GM23248 (cell line): ENCODE measurements around the gene C1orf167. TPM values are rescaled to one million over a fixed set of nuclear protein-coding genes. Genes with fewer than 3 reads are reported as not detected.

Experiments used
- DNase-seq: peaks from one replicate; pipeline ENCODE4 v3.0.0-alpha.2; 2015
- H2AFZ ChIP-seq: fragments of 200-600 bp; sonication (generic); 2 replicates; pipeline ENCODE4 v1.6.1; 2016; ENCODE audit warnings: antibody characterized with exemption
- H3F3A ChIP-seq: fragments of 200-600 bp; sonication (generic); 2 replicates; pipeline ENCODE4 v1.6.1; 2016; ENCODE audit warnings: mild to moderate bottlenecking, antibody characterized with exemption, mixed run types; ENCODE audit not compliant: insufficient read depth
- H3K27ac ChIP-seq: fragments of 200-600 bp; sonication (generic); 2 replicates; pipeline ENCODE4 v1.5.1; 2016; ENCODE audit warnings: mild to moderate bottlenecking
- H3K27me3 ChIP-seq: fragments of 200-600 bp; sonication (generic); replicated peaks from 2 replicates; pipeline ENCODE4 v1.6.1; 2016; ENCODE audit warnings: mild to moderate bottlenecking; ENCODE audit not compliant: insufficient read depth
- H3K36me3 ChIP-seq: fragments of 200-600 bp; sonication (generic); 2 replicates; pipeline ENCODE4 v1.6.1; 2016; ENCODE audit warnings: low read depth, mild to moderate bottlenecking
- H3K4me1 ChIP-seq: fragments of 200-600 bp; sonication (generic); 2 replicates; pipeline ENCODE4 v1.6.1; 2016; ENCODE audit warnings: mild to moderate bottlenecking; ENCODE audit not compliant: insufficient read depth
- H3K4me2 ChIP-seq: fragments of 200-600 bp; sonication (generic); one replicate; pipeline ENCODE4 v1.6.1; 2016; ENCODE audit warnings: mild to moderate bottlenecking; ENCODE audit not compliant: unreplicated experiment
- H3K4me3 ChIP-seq: fragments of 200-600 bp; sonication (generic); 2 replicates; pipeline ENCODE4 v1.5.1; 2016; ENCODE audit warnings: mild to moderate bottlenecking
- H3K79me2 ChIP-seq: fragments of 200-600 bp; sonication (generic); 2 replicates; pipeline ENCODE4 v1.6.1; 2016; ENCODE audit warnings: mild to moderate bottlenecking; ENCODE audit not compliant: insufficient read depth
- H3K9ac ChIP-seq: fragments of 200-600 bp; sonication (generic); 2 replicates; pipeline ENCODE4 v1.6.1; 2016; ENCODE audit warnings: mild to moderate bottlenecking
- H3K9me2 ChIP-seq: fragments of 200-600 bp; sonication (generic); 2 replicates; pipeline ENCODE4 v1.6.1; 2016; ENCODE audit warnings: mixed run types, mild to moderate bottlenecking, moderate library complexity; ENCODE audit not compliant: insufficient read depth
- H3K9me3 ChIP-seq: fragments of 200-600 bp; sonication (generic); one replicate; pipeline ENCODE4 v1.6.1; 2017; ENCODE audit warnings: low read depth
- H4K20me1 ChIP-seq: fragments of 200-600 bp; sonication (generic); 2 replicates; pipeline ENCODE4 v1.6.0; 2016; ENCODE audit not compliant: insufficient read depth
- EZH2 ChIP-seq: fragments of 200-600 bp; sonication (generic); IDR thresholded peaks from 2 replicates; pipeline ENCODE4 v1.6.1; 2018; ENCODE audit warnings: antibody characterized with exemption, mild to moderate bottlenecking; ENCODE audit not compliant: insufficient read depth, poor library complexity, severe bottlenecking
- EZH2phosphoT487 ChIP-seq: fragments of 200-600 bp; sonication (generic); IDR thresholded peaks from 2 replicates; pipeline ENCODE4 v1.6.1; 2018; ENCODE audit warnings: antibody characterized with exemption, moderate library complexity, mild to moderate bottlenecking, low read depth; ENCODE audit not compliant: insufficient read depth
- WGBS, 2 experiments: methylation state at CpG; one replicate each; pipeline ENCODE4 v1.1.6; 2015 to 2017; ENCODE audit warnings: low lambda C conversion rate in 2 of 2, low coverage in 1 of 2; ENCODE audit errors: missing lambda C conversion rate in 2 of 2; 5-methylcytosine and 5-hydroxymethylcytosine counted together
- in situ Hi-C: fragments of 300-500 bp; cut with MboI; formaldehyde crosslinking; loops from 2 replicates; pipeline ENCODE4 v1.15.0; 2020
- polyA plus RNA-seq: library from polyadenylated mRNA; unstranded; fragments of >200 nt; fragmentation: Nextera tagmentation; extraction: Ambion mirVana; gene quantifications from 2 replicates; pipeline ENCODE4 v1.2.1, GENCODE V29; 2016
- total RNA-seq: library from RNA; depleted of rRNA; stranded (reverse); fragments of >200 nt; shearing (Covaris generic); gene quantifications from 2 replicates; pipeline ENCODE4 v1.2.3, GENCODE V29; 2014; rRNA removed

Gene C1orf167
- not detected in 2 replicates for total RNA-seq
- polyA plus RNA-seq: 0.43 TPM in 1 of 2 replicates, not detected in the other

GRCh38 chr1:11761988-11762406 lies at the start of gene C1orf167:
TSS of gene C1orf167 (plus strand) at chr1:11762193. CDS start at chr1:11764401, 2,208 bp downstream.
- H3K79me2 ChIP-seq: no peaks in the 10 kb centered on the region
- WGBS, 2 experiments: 14 to 20% methylated on average over 24 to 25 of the region's 29 CpGs
- H3K27ac ChIP-seq: no peak within 1 kb of the TSS
- H3F3A ChIP-seq: no peaks in the 10 kb centered on the region
- no peaks in the 10 kb centered on the region for H3K36me3 ChIP-seq
- peaks cover 5% of the 10 kb centered on the region for H3K27me3 ChIP-seq
- no peak within 1 kb of the TSS for H3K4me2 ChIP-seq
- no peak within 1 kb of the TSS for H3K9ac ChIP-seq
- no peaks in the 10 kb centered on the region for H3K9me3 ChIP-seq
- no peaks in the 10 kb centered on the region for H3K9me2 ChIP-seq
- H3K4me1 ChIP-seq: no peaks in the 10 kb centered on the region
- no peak within 1 kb of the TSS for H2AFZ ChIP-seq
- no peaks in the 10 kb centered on the region for H4K20me1 ChIP-seq
- TF ChIP-seq EZH2phosphoT487 (no peak), EZH2 (no peak)
- in situ Hi-C loops: no loop called here
- no peak for DNase-seq
- no peak within 1 kb of the TSS for H3K4me3 ChIP-seq

GRCh38 chr1:11712285-11712684 lies 49.7 kb upstream of the C1orf167 start:
- no peaks in the 10 kb centered on the region for H3K9me2 ChIP-seq
- 69 to 71% methylated on average over 8 of the region's 8 CpGs for WGBS, 2 experiments
- in situ Hi-C loops: no loop called here

GRCh38 chr1:11713095-11713494 lies 48.9 kb upstream of the C1orf167 start:
- no peak overlapping the region for H3K27ac ChIP-seq
- H4K20me1 ChIP-seq: no peaks in the 10 kb centered on the region
- peaks cover 14% of the 10 kb centered on the region; the same call in 1 of the 2 replicates for H3K27me3 ChIP-seq
- H3K4me3 ChIP-seq: no peak overlapping the region
- 76 to 83% methylated on average over 11 of the region's 11 CpGs for WGBS, 2 experiments
- H3K9ac ChIP-seq: no peak overlapping the region
- no peaks in the 10 kb centered on the region for H3F3A ChIP-seq
- in situ Hi-C loops: no loop called here
- H3K9me2 ChIP-seq: no peaks in the 10 kb centered on the region
- no peaks in the 10 kb centered on the region for H3K36me3 ChIP-seq
- H3K9me3 ChIP-seq: no peaks in the 10 kb centered on the region
- H3K4me1 ChIP-seq: no peaks in the 10 kb centered on the region
- DNase-seq: no peak
- H3K79me2 ChIP-seq: no peaks in the 10 kb centered on the region
- no peak overlapping the region for H2AFZ ChIP-seq
- TF ChIP-seq EZH2phosphoT487 (no peak), EZH2 (no peak)
- H3K4me2 ChIP-seq: no peak overlapping the region

More at GRCh38 chr1:11712285-11712684, 49.7 kb upstream of the C1orf167 start:
- no peaks in the 10 kb centered on the region for H3F3A ChIP-seq
- no peaks in the 10 kb centered on the region for H3K79me2 ChIP-seq
- no peak overlapping the region for H2AFZ ChIP-seq
- no peak overlapping the region for H3K4me3 ChIP-seq
- H3K4me1 ChIP-seq: no peaks in the 10 kb centered on the region
- no peak overlapping the region for H3K27ac ChIP-seq
- H3K9me3 ChIP-seq: no peaks in the 10 kb centered on the region
- TF ChIP-seq EZH2phosphoT487: no peak
- no peak for TF ChIP-seq EZH2
- H4K20me1 ChIP-seq: no peaks in the 10 kb centered on the region
- H3K9ac ChIP-seq: no peak overlapping the region
- H3K27me3 ChIP-seq: peaks cover 14% of the 10 kb centered on the region; the same call in 1 of the 2 replicates
- H3K36me3 ChIP-seq: no peaks in the 10 kb centered on the region
- no peak overlapping the region for H3K4me2 ChIP-seq
- DNase-seq: no peak

- no peak for DNase-seq
- Histone ChIP-seq H3K4me3 (no peak overlapping the region), H3K27ac (no peak overlapping the region), H2AFZ (no peak overlapping the region), H3K4me1 (no peaks in the 10 kb centered on the region), H3K4me2 (no peak overlapping the region), H3K9me2 (no peaks in the 10 kb centered on the region), H3K27me3 (peaks cover 14% of the 10 kb centered on the region; the same call in 1 of the 2 replicates), H3K9me3 (no peaks in the 10 kb centered on the region), H3K79me2 (no peaks in the 10 kb centered on the region), H4K20me1 (no peaks in the 10 kb centered on the region), H3K9ac (no peak overlapping the region), H3K36me3 (no peaks in the 10 kb centered on the region), H3F3A (no peaks in the 10 kb centered on the region)
- in situ Hi-C loops: loop anchor here (5.0 kb wide), 1 partner anchor 58 kb away; no protein-coding TSS in a partner anchor
- TF ChIP-seq EZH2phosphoT487 (no peak), EZH2 (no peak)
- WGBS, 2 experiments: 53 to 58% methylated on average over 24 of the region's 24 CpGs
Observed at GRCh38 chr1:11714831-11715575, 47.0 kb upstream of the C1orf167 start.
